NCI-H187 (cell line): ENCODE results near the gene HSPA1A.
"Not testable (repeated sequence)": the region's sequence is repeated elsewhere in the genome, so short reads cannot be mapped to it uniquely, and the experiment has no call there.

Experiments used
- DNase-seq, 2 experiments: peaks; one replicate each; lab custom pipeline; 2025; lab: John Stamatoyannopoulos, UW

Gene HSPA1A

DNA sequence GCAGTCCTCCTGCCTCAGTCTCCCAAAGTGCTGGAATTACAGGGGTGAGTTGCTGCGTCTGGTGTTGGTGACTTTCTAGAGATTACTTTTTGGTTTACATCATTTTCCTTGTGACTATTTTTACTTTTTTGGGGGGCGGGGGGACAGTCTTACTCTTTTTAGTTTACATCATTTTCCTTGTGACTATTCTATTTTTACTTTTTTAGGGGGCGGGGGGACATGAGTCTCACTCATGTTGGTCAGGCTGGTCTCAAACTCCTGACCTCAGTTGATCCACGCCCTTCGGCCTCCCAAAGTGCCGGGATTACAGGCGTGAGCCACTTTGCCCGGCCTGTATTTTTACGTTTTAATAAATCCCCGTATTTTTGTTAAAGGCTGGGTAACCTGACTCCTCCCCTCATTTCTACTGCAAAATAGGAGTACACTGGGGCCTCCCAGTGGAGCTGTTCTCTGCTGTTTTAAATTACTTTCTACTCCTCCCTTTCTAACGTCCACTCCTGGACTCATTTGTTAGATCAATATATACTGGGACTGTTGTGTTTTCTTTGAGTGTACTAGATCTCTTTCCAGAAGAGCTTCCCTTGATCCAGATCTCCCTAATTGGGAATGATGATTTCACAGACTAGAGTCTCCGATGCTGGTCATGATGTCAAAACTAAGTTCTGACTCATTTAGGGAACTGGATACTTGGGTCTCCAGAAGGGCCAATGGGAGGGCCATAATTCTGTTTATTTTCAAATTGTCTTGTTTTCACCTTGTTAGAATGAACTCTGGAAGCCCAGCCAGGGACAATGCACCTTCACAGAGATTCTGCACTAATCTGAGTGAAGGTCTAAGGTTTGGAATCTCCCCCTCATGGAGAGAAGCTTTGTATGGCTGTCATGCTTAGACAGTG, 21.4 kb downstream of the HSPA1A start:
- DNase-seq: no peak

DNA sequence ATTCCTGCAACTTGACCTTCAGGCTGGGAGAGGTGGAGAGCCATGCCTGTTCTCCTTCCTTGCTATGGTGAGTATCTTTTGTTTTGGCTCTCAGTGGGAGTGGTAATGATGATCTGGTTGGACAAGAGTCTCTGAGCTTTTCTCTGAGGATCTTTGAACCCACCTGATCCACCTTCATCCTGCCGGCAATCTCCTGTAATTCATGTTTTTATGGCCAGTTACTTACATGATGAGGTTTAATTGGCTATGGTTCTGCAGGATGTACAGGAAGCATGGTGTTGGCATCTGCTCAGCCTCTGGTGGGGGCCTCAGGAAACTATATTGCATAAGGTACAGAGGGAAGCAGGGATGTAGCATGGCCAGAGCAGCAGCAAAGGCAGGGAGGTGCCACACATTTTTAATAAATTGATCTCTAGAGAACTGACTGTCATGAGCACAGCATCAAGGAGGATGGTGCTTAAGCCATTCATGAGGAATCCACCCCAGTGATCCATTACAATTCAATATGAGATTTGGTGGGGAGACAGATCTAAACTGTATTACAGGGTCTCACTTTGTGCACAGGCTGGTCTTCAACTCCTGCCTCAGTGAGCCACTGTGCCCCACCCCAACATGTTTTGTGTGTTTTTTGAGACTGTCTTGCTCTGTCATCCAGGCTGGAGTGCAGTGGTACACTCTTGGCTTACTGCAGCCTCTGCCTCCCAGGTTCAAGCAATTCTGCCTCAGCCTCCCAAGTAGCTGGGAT, 22.2 kb downstream of the HSPA1A start:
- no peak for DNase-seq

DNA sequence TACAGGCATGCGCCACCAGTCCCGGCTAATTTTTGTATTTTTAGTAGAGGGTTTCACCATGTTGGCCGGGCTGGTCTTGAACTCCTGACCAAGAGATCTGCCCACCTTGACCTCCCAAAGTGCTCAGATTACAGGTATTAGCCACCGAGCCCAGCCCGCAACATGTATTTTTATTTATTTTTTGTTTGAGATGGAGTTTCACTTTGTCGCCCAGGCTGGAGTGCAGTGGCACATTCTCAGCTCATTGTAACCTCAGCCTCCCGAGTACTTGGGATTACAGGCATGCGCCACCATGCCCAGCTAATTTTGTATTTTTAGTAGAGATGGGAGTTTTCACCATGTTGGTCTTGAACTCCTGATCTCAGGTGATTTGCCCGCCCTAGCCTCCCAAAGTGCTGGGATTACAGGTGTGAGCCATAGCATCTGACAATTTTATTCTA, 22.8 kb downstream of the HSPA1A start:
- not testable (repeated sequence) for DNase-seq

DNA sequence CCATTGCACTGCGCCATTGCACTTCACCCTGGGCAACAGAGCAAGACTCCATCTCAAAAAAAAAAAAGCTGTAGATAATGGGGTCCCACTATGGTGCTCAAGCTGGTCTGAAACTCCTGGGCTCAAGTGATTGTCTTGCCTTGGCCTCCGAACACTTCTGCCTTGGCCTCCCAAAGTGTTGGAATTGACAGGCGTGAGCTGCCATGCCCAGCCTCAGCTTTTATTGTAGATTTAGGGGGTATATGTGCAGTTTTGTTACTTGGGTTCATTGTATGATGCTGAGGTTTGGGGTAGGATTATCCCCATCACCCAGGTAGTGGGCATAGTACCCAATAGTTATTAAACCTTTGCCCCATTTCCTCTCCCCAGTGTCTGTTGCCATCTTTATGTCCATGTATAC, 23.6 kb downstream of the HSPA1A start:
- no peak for DNase-seq

GRCh38 chr6:31839779-31840126, 24.4 kb downstream of the HSPA1A start:
- DNase-seq: not testable (repeated sequence)

GRCh38 chr6:31842053-31842452, 26.7 kb downstream of the HSPA1A start:
- no peak for DNase-seq

- no peak for DNase-seq
These were observed 29.2 kb downstream of the HSPA1A start for GRCh38 chr6:31844507-31844906.

GRCh38 chr6:31847276-31847978, 32.1 kb downstream of the HSPA1A start:
- DNase-seq: no peak

DNA sequence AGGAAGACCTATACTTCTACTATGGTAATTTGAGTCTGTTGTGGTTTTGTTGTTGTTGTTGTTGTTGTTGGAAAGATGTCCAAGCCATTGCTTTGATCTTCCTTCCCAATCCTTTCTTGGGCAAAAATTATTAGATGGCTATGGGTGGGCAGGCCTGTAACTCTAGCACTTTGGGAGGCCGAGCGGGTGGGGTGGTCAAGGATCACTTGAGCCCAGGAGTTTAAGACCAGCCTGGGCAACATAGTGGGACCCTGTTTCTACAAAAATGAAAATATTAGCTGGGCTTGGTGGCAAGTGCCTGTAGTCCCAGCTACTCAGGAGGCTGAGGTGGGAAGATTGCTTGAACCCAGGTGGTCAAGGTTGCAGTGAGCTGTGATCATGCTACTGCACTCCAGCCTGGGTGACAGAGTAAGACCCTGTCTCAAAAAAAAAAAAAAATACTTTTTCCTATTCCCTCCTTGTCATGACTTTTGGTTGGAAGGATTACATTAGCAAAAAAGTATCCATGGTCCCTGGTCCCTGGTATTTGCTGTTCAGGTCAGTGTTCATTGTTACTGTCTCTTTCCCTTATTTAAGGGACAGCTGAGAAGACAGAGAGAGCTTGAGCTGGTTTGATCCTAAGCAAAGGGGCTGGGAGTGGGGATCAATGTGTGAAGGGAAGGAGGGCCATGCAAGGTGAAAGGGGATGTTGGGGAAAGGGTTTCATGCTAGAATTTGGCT, 35.6 kb downstream of the HSPA1A start:
- DNase-seq: no peak

DNA sequence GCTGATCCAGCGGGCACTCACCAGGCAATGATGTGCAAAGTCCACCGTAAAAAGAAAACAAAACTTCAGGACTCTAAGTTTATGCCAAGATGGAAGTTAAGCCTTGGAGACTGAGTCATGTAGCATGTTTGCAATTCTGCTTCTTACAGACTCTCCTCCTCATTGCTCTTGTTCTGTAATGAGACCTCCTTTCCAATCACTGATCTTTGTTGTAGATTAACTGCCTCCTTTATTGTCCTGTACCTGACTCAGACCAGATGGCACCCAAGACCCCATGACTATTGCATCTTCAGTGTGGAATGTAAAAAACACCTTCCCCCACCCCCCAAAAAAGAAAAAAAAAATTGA, 36.1 kb downstream of the HSPA1A start:
- DNase-seq: no peak

- DNase-seq: not testable (repeated sequence)
These were observed 36.8 kb downstream of the HSPA1A start for GRCh38 chr6:31851980-31852718.

DNA sequence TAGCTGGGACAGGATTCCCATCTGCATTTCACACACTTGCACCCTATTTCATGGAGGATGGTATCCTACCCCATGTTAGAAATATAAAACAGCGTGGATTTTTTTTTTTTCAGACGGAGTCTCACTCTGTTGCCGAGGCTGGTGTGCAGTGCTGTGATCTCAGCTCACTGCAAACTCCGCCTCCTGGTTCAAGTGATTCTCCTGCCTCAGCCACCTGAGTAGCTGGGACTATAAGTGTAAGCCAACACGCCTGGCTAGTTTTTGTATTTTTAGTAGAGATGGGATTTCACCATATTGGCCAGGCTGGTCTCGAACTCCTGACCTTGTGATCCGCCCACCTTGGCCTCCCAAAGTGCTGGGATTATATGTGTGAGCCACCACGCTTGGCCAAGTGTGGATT, 42.4 kb downstream of the HSPA1A start:
- DNase-seq: not testable (repeated sequence)

- DNase-seq: no peak
These were observed 43.4 kb downstream of the HSPA1A start for GRCh38 chr6:31858707-31859106.

DNA sequence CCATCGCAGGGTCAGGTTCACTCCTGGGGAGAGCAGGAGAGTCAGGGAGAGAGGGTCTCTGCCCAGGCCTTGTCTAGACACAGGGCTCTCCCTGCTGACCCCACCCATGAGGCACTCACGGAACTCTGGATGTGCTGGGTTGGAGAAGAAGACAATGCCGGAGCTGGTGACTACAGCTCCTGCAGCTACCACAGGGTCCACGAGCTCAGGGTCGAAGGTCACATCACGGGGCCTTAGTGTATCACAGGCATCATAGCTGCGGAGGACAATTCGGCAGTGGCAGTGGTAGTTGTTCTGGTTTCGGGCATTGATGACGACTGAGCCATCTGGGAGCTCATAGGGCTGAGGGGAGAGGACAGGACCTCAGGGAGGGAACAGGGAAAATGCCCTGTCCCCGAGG, 44.6 kb downstream of the HSPA1A start:
- no peak for DNase-seq

- no peak for DNase-seq
These were observed 45.0 kb downstream of the HSPA1A start for GRCh38 chr6:31860349-31860748.

DNA sequence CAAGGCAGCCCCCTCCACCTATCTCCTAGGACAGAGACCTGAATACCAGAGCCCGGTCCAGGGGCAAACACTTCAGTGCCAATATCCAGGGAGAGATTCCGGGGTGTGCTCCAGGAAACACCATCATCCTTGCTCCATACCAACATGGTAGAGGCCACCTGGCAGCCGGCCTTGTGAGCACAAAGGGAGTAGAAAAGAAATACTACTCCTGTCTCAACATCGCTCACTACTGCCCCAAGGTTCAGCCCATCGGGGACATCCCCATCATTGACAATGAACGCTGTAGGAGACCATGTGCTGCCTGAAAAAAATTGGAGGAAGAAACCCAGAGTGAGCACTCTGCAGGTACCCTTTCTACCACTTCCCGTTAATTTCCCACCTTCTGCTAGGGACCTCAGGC, 45.8 kb downstream of the HSPA1A start:
- DNase-seq: no peak

- DNase-seq: no peak
These were observed 46.6 kb downstream of the HSPA1A start for GRCh38 chr6:31861919-31862343.

GRCh38 chr6:31862344-31863235, 47.2 kb downstream of the HSPA1A start, which contains the start of gene NEU1:
TSS of gene NEU1 (minus strand) at chr6:31862821. CDS start at chr6:31862776, 45 bp downstream.
- DNase-seq: peak; percentile 90 to 99

DNA sequence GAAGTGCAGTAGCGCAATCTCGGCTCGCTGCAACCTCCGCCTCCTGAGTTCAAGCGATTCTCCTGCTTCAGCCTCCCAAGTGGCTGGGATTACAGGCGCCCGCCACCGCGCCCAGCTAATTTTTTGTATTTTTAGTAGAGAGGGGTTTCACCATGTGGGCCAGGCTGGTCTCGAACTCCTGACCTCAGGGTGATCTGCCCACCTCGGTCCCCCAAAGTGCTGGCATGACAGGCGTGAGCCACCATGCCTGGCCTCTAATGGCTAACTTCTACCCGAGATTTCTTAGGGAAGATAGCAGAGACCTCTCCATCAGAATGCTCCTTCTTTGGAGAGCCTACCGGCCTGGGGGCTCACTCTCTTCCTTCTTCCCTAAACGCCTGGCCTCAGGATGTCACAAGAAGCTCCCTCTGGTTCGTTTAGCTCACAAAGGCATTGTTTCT, 48.8 kb downstream of the HSPA1A start:
- DNase-seq: not testable (repeated sequence)

- DNase-seq: no peak
These were observed 49.5 kb downstream of the HSPA1A start for GRCh38 chr6:31864818-31865204.
